ENCODE measurements around the gene DPH3.
"Not testable (repeated sequence)": the region's sequence is repeated elsewhere in the genome, so short reads cannot be mapped to it uniquely, and the experiment has no call there.

The DPH3 gene

GRCh38 chr3:16264708-16265454, at the start of gene DPH3, which contains the start of gene OXNAD1:
TSS of gene DPH3 (minus strand) at chr3:16264943. CDS start at chr3:16264876, 67 bp downstream.
TSS of gene OXNAD1 (plus strand) at chr3:16265212. CDS start at chr3:16270953, 5,741 bp downstream.
- peak; percentile 95 for DNase-seq

GRCh38 chr3:16313886-16314645, 49.3 kb upstream of the DPH3 start:
- no peak for DNase-seq

- DNase-seq = no peak
Observed at GRCh38 chr3:16311960-16312451, 47.3 kb upstream of the DPH3 start.

- not testable (repeated sequence) for DNase-seq
Observed at GRCh38 chr3:16310486-16310885, 45.7 kb upstream of the DPH3 start.

GRCh38 chr3:16309558-16309957, 44.8 kb upstream of the DPH3 start:
- peak; percentile 37 for DNase-seq

- no peak for DNase-seq
Observed at GRCh38 chr3:16308727-16309126, 44.0 kb upstream of the DPH3 start.

- DNase-seq = no peak
Observed at GRCh38 chr3:16307832-16308531, 43.2 kb upstream of the DPH3 start.

- DNase-seq = no peak
Observed at GRCh38 chr3:16305111-16305541, 40.4 kb upstream of the DPH3 start.

GRCh38 chr3:16304061-16305010, 39.6 kb upstream of the DPH3 start:
- no peak for DNase-seq

- DNase-seq = no peak
Observed at GRCh38 chr3:16303037-16303575, 38.4 kb upstream of the DPH3 start.

- DNase-seq = no peak
Observed at GRCh38 chr3:16302082-16302631, 37.4 kb upstream of the DPH3 start.

- no peak for DNase-seq
Observed at GRCh38 chr3:16301507-16301906, 36.8 kb upstream of the DPH3 start.

GRCh38 chr3:16300881-16301359, 36.2 kb upstream of the DPH3 start:
- no peak for DNase-seq

- DNase-seq = no peak
Observed at GRCh38 chr3:16300307-16300706, 35.6 kb upstream of the DPH3 start.

GRCh38 chr3:16299746-16300145, 35.0 kb upstream of the DPH3 start:
- DNase-seq = no peak

GRCh38 chr3:16298891-16299290, 34.1 kb upstream of the DPH3 start:
- no peak for DNase-seq

GRCh38 chr3:16297997-16298885, 33.5 kb upstream of the DPH3 start:
- no peak for DNase-seq

GRCh38 chr3:16295298-16295890, 30.7 kb upstream of the DPH3 start:
- DNase-seq = no peak

GRCh38 chr3:16294844-16295243, 30.1 kb upstream of the DPH3 start:
- no peak for DNase-seq

GRCh38 chr3:16290827-16291196, 26.1 kb upstream of the DPH3 start:
- no peak for DNase-seq
